HG03280 (cell line): ENCODE data around the gene WDR64.
A peak's percentile ranks its signal among the peaks of the same experiment; 100 is the strongest.

ENCODE experiments used
- ATAC-seq: cut with Tn5 transposase; IDR thresholded peaks from one replicate; pipeline ENCODE4 v1.9.1; 2021; ENCODE audit warnings: mild to moderate bottlenecking, moderate library complexity; ENCODE audit not compliant: unreplicated experiment

Gene WDR64

GRCh38 chr1:241834733-241835377 lies 182.8 kb downstream of the WDR64 start:
- no peak for ATAC-seq

GRCh38 chr1:241836941-241837340 lies 184.9 kb downstream of the WDR64 start:
- no peak for ATAC-seq

- no peak for ATAC-seq
These were observed 185.3 kb downstream of the WDR64 start for GRCh38 chr1:241837416-241837815.

- no peak for ATAC-seq
These were observed 185.8 kb downstream of the WDR64 start for GRCh38 chr1:241837901-241838300.

DNA sequence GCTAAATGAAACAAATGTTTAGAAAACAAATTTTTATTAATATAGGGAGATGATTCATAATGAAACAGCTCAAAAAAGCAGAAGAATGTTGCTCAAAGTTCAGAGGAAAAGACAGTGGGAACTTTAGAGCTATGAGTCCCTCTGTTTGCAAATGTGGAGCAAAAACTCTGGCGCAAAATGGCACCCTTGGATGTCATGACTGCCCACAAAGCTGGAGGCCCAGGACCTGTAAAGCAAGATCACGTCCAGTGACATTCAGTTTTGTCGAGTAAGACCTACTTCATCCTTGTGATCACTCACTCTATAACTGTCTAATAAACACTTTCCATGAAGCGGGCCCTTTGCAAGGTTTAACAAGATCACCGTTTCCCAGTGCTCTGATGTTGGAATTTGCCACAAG lies 186.8 kb downstream of the WDR64 start:
- ATAC-seq, result no peak

DNA sequence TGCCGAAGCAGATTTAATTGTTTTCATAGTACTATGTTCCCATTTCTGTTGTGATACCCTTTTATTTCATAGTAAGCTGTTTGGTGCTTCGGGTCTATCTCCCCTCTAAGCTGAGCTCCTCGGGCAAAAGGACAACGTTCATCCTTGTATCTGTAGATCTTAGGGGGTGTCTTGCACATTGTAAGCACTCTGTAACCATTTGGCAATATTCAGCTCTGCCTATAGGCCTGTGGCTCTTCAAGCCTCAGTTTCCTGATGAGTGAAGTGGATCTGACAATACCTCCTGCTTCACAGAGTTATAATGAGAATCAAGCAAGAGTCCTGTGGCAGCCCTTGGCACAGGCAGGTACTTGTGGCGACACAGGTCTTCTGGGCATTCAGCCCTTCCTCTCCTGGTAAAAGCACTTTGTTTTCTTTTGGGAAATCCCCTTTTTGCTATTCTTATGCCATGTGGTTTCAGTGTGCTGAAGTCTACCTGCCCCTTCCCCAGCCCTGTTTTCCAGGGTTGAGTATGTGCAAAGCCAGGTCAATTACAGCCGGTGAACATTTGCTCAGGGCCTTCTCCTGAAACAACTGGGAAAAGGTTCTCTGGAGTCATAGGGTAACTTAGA lies 187.4 kb downstream of the WDR64 start:
- no peak for ATAC-seq

- ATAC-seq, result no peak
These were observed 188.1 kb downstream of the WDR64 start for GRCh38 chr1:241840164-241840563.

- ATAC-seq, result no peak
These were observed 189.6 kb downstream of the WDR64 start for GRCh38 chr1:241841691-241842090.

DNA sequence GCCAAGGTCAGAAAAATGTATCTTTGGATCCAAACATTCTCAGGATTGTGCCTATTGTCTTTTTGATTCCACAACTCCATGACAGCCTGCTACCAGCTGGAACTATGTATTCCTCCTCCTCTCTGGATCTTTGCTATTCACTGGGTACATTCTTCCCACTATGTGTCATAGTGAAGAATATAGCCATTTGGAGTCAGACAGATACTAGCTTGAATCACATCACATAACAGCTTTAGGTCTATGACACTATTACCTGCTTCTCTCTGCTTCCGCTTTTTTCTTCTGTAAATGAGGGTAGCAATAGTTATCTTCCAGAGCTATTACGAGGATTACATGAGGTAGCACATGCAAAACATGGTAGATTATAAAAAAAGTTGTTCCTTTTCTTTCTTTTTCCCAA lies 190.5 kb downstream of the WDR64 start:
- ATAC-seq, result no peak

DNA sequence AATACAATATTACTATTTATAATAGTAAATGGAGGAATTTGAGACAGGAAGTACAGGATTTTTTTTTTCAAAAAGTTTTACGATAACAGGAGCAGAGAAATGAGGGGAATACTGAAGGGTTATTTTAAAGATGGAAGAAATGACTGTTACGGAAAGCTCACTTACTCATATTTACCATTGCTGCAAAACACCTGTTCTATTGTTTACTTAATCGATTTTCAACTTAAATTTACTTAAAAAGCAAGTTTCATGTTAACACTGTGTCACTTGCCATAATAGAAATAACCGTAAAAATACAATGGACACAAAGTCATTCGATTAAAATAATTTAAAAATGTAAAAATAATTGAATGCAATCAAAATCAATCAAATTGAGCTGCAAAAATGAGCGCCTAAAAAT lies 192.5 kb downstream of the WDR64 start:
- no peak for ATAC-seq

- no peak for ATAC-seq
These were observed 194.3 kb downstream of the WDR64 start for GRCh38 chr1:241846375-241846774.

GRCh38 chr1:241846862-241847539 lies 194.9 kb downstream of the WDR64 start:
- ATAC-seq, result no peak

DNA sequence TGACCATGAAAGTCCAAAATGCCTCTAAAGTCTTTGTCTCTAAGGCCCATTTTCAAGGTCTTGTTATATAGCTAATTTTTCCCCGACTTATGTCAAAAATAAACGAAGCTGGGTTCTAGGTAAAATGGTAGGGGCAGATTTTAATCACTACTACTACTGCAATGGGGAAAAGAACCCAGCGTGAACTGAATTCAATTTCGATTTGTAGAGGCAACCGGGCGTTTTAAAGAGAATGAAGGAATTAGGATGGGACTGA lies 195.4 kb downstream of the WDR64 start:
- no peak for ATAC-seq

DNA sequence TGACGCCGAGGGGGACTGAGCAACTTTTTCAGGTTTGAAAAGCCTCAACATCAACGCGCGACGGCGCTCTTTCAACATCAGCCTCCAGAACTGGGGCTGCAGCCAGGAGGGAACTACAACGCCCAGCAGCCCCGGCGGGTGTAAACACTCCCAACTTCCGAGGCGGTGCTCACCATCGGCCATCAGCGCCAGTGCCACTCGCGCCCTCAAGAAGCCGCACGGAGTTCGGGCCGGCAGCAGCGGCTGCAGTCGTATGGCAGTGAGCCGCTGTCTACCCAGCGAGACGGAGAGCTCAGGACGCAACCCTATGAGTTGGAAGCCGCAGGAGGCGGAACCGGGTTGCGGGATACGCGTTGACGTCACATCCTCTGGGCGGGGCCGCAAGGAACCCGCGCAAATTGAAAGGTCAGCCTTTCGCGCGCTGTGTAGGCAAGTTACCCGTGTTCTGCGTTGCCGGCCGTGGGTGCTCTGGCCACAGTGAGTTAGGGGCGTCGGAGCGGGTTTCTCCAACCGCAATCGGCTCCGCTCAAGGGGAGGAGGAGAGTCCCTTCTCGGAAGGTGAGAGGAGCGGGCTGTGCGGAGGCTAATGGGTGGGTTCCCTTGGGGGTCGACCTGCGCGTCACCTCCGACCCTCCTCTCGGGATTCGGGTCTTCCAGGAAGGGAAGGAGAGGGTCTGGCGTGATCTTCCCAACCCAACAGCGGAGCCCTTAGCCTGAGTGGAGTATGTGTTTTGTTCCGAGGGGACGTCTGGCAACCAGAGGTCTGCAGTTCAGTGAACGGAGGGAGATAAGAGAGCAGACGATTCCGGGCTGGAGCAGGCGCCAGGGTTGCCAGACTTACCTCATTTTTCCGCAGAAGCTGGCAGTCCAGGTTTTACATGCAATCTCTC lies 196.0 kb downstream of the WDR64 start, which contains the start of gene EXO1:
TSS of gene EXO1 (plus strand) at position 409 of the 890 bp plus-strand sequence. CDS start 2,222 bp downstream, outside the sequence.
- peak; percentile 97 for ATAC-seq

GRCh38 chr1:241848686-241849344 lies 196.7 kb downstream of the WDR64 start:
- ATAC-seq, result no peak

GRCh38 chr1:241849345-241849695 lies 197.2 kb downstream of the WDR64 start:
- no peak for ATAC-seq
